Hindlimb muscle (tissue), 1 donor: ENCODE data around the gene FSIP1. TPM values are rescaled to one million over a fixed set of nuclear protein-coding genes. Genes with fewer than 3 reads are reported as not detected.

Source experiments
- polyA plus RNA-seq: library from polyadenylated mRNA; unstranded; fragments of 120-200 nt; gene quantifications from one replicate; pipeline ENCODE4 v1.2.1, GENCODE V29; 2013; ENCODE audit not compliant: insufficient read length

Gene FSIP1
- polyA plus RNA-seq, 1 donor = 0.94 TPM

Other genes with a start within 250 kb of the FSIP1 start
- 50.9 TPM for gene THBS1, start 201.8 kb downstream of the FSIP1 start, polyA plus RNA-seq
- 3.7 TPM for gene GPR176, start 137.4 kb upstream of the FSIP1 start, polyA plus RNA-seq
- gene EIF2AK4, start 151.3 kb upstream of the FSIP1 start, polyA plus RNA-seq = 33.9 TPM